DND-41 (cell line): Measurements from ENCODE around the gene RNGTT.

Experiments
- ATAC-seq: fragments of 200-7000 bp; cut with Tn5 transposase; 3 replicates; pipeline ENCODE4 v1.9.1; 2021; ENCODE audit warnings: low read depth; ENCODE audit not compliant: insufficient read depth
- DNase-seq: peaks from one replicate; pipeline ENCODE4 v3.0.0-alpha.2; 2020
- H2AFZ ChIP-seq: 2 replicates; pipeline ENCODE4 v1.6.0; 2012; ENCODE audit warnings: low read depth, low read length
- H3K27ac ChIP-seq: 2 replicates; pipeline ENCODE4 v1.5.1; 2012; ENCODE audit warnings: low read length, inconsistent platforms
- H3K27me3 ChIP-seq: fragments of 200-600 bp; sonication (generic); 2 replicates; pipeline ENCODE4 v1.6.0; 2012; ENCODE audit warnings: low read length, mild to moderate bottlenecking, inconsistent platforms; ENCODE audit not compliant: insufficient read depth, poor library complexity
- H3K36me3 ChIP-seq: 2 replicates; pipeline ENCODE4 v1.5.1; 2012; ENCODE audit warnings: low read length, inconsistent platforms; ENCODE audit not compliant: insufficient read depth
- H3K4me1 ChIP-seq: 2 replicates; pipeline ENCODE4 v1.5.1; 2012; ENCODE audit warnings: mild to moderate bottlenecking, low read length; ENCODE audit not compliant: insufficient read depth
- H3K4me2 ChIP-seq: 2 replicates; pipeline ENCODE4 v1.6.0; 2012; ENCODE audit warnings: mild to moderate bottlenecking, moderate library complexity, low read length, inconsistent platforms; ENCODE audit not compliant: insufficient read depth
- H3K4me3 ChIP-seq, 2 experiments: fragments of 200-600 bp in 1 of 2; shearing (Covaris generic) in 1 of 2; 2 replicates each; pipeline ENCODE4 v1.5.1; 2012 to 2016; ENCODE audit warnings: inconsistent platforms in 2 of 2, low read length in 2 of 2, mild to moderate bottlenecking in 2 of 2, low read depth in 1 of 2, moderate library complexity in 1 of 2
- H3K79me2 ChIP-seq: 2 replicates; pipeline ENCODE4 v1.6.0; 2012; ENCODE audit warnings: low read length, inconsistent platforms; ENCODE audit not compliant: insufficient read depth
- H3K9ac ChIP-seq: 2 replicates; pipeline ENCODE4 v1.6.0; 2012; ENCODE audit warnings: low read depth, mild to moderate bottlenecking, inconsistent platforms, low read length, moderate library complexity
- H3K9me3 ChIP-seq: 2 replicates; pipeline ENCODE4 v1.5.1; 2012; ENCODE audit warnings: low read length, moderate library complexity, mild to moderate bottlenecking, inconsistent platforms; ENCODE audit not compliant: insufficient read depth, severe bottlenecking
- H4K20me1 ChIP-seq: 2 replicates; pipeline ENCODE4 v1.6.0; 2012; ENCODE audit warnings: low read length; ENCODE audit not compliant: insufficient read depth
- CTCF ChIP-seq: IDR thresholded peaks from 2 replicates; pipeline ENCODE4 v1.5.1; 2012; ENCODE audit warnings: borderline replicate concordance, low read length, moderate library complexity, mild to moderate bottlenecking; ENCODE audit not compliant: poor library complexity, severe bottlenecking; ENCODE audit errors: extremely low read depth
- EZH2 ChIP-seq: IDR thresholded peaks from 3 replicates; pipeline ENCODE4 v1.6.1; 2012; ENCODE audit warnings: borderline replicate concordance, low read depth, mild to moderate bottlenecking, moderate library complexity, low read length, inconsistent platforms; ENCODE audit not compliant: severe bottlenecking

The RNGTT gene

GRCh38 chr6:89009624-89010059 is 46.2 kb upstream of the RNGTT start:
- no peak overlapping the region for H3K27ac ChIP-seq
- H3K27me3 ChIP-seq, result no peaks in the 10 kb centered on the region
- no peak for ATAC-seq
- no peaks in the 10 kb centered on the region for H3K36me3 ChIP-seq
- no peak overlapping the region for H3K4me3 ChIP-seq
- no peak for DNase-seq
- no peaks in the 10 kb centered on the region for H3K9me3 ChIP-seq
- no peak overlapping the region for H2AFZ ChIP-seq
- no peak overlapping the region for H3K9ac ChIP-seq
- no peak overlapping the region for H3K4me2 ChIP-seq
- no peaks in the 10 kb centered on the region for H4K20me1 ChIP-seq
- TF ChIP-seq EZH2, result no peak
- no peaks in the 10 kb centered on the region for H3K79me2 ChIP-seq
- H3K4me1 ChIP-seq, result no peaks in the 10 kb centered on the region

- H3K27ac ChIP-seq, result no peak overlapping the region
- no peak overlapping the region for H3K4me2 ChIP-seq
- H4K20me1 ChIP-seq, result no peaks in the 10 kb centered on the region
- H3K79me2 ChIP-seq, result no peaks in the 10 kb centered on the region
- H2AFZ ChIP-seq, result no peak overlapping the region
- DNase-seq (no peak), ATAC-seq (no peak)
- TF ChIP-seq CTCF, result no peak
- TF ChIP-seq EZH2, result no peak
- H3K4me3 ChIP-seq, result no peak overlapping the region
- no peak overlapping the region for H3K9ac ChIP-seq
- H3K9me3 ChIP-seq, result no peaks in the 10 kb centered on the region
- H3K36me3 ChIP-seq, result no peaks in the 10 kb centered on the region
- H3K27me3 ChIP-seq, result no peaks in the 10 kb centered on the region
- H3K4me1 ChIP-seq, result no peaks in the 10 kb centered on the region
Measured at GRCh38 chr6:89008815-89009374, 45.5 kb upstream of the RNGTT start.

GRCh38 chr6:89008001-89008814 is 44.8 kb upstream of the RNGTT start:
- Histone ChIP-seq H4K20me1 (no peaks in the 10 kb centered on the region), H3K27me3 (no peaks in the 10 kb centered on the region), H3K4me1 (no peaks in the 10 kb centered on the region), H3K4me3 (no peak overlapping the region), H3K27ac (no peak overlapping the region), H3K9me3 (no peaks in the 10 kb centered on the region), H3K9ac (no peak overlapping the region), H3K36me3 (no peaks in the 10 kb centered on the region), H3K4me2 (no peak overlapping the region), H2AFZ (no peak overlapping the region), H3K79me2 (no peaks in the 10 kb centered on the region)
- no peak for DNase-seq
- TF ChIP-seq CTCF (no peak), EZH2 (no peak)
- ATAC-seq, result no peak; the same call in 2 of the 3 replicates

GRCh38 chr6:89007209-89008000 is 44.0 kb upstream of the RNGTT start:
- no peak overlapping the region for H3K4me3 ChIP-seq
- H3K9me3 ChIP-seq, result no peaks in the 10 kb centered on the region
- H3K27ac ChIP-seq, result no peak overlapping the region
- DNase-seq (no peak), ATAC-seq (no peak)
- H3K4me2 ChIP-seq, result no peak overlapping the region
- no peaks in the 10 kb centered on the region for H3K79me2 ChIP-seq
- no peaks in the 10 kb centered on the region for H4K20me1 ChIP-seq
- no peaks in the 10 kb centered on the region for H3K36me3 ChIP-seq
- TF ChIP-seq EZH2, result no peak
- H3K4me1 ChIP-seq, result no peaks in the 10 kb centered on the region
- H2AFZ ChIP-seq, result no peak overlapping the region
- H3K9ac ChIP-seq, result no peak overlapping the region
- H3K27me3 ChIP-seq, result no peaks in the 10 kb centered on the region
